ENCODE measurements around the gene NF2.

DNA sequence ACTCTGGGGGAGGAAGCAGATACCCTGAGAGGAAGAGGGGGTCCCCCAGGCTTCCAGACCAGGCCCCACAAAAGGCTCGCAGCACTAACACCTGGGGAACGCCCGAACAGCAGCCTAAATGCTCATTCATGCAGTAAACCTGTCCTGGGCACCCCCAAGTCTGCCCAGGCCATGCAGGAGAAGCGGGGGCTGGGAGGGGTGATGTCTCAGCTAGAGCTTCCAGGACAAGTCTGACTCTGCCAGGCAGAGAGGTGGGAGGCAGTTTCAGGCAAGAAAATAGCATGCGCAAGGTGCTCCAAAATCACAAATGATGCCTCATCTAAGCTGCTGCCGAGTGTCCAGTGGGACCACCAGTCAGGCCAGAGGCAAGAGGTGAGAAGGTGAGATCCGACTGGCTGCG lies 131.0 kb downstream of the NF2 start:
- TF ChIP-seq YY1 (IDR thresholded peaks at IDR 0.05; ENCODE audit: insufficient read depth, insufficient read length) (no peak), ZNF274 (IDR thresholded peaks at IDR 0.05; ENCODE audit: low read depth, low read length) (no peak)

Data from NT2/D1 (cell line).